HG03025 (cell line): ENCODE measurements around the gene RNU6-9.

Experiments used
- ATAC-seq: cut with Tn5 transposase; IDR thresholded peaks from one replicate; pipeline ENCODE4 v1.9.1; 2021; ENCODE audit warnings: mild to moderate bottlenecking, moderate library complexity; ENCODE audit not compliant: unreplicated experiment, low FRiP score

RNU6-9 gene

GRCh38 chr19:861141-861755 is 32.0 kb upstream of the RNU6-9 start:
- ATAC-seq, result no peak

GRCh38 chr19:861756-862580 is 31.3 kb upstream of the RNU6-9 start:
- no peak for ATAC-seq

- no peak for ATAC-seq
Measured at GRCh38 chr19:862581-863314, 30.5 kb upstream of the RNU6-9 start.

- no peak for ATAC-seq
Measured at GRCh38 chr19:863315-863620, 30.0 kb upstream of the RNU6-9 start.

GRCh38 chr19:866769-867300 is 26.4 kb upstream of the RNU6-9 start:
- no peak for ATAC-seq

- ATAC-seq, result no peak
Measured at GRCh38 chr19:867301-867793, 25.9 kb upstream of the RNU6-9 start.

- ATAC-seq, result no peak
Measured at GRCh38 chr19:867855-868457, 25.3 kb upstream of the RNU6-9 start.

GRCh38 chr19:868458-869244 is 24.6 kb upstream of the RNU6-9 start:
- no peak for ATAC-seq

GRCh38 chr19:869245-870177 is 23.8 kb upstream of the RNU6-9 start:
- no peak for ATAC-seq

- ATAC-seq, result no peak
Measured at GRCh38 chr19:870314-870713, 23.0 kb upstream of the RNU6-9 start.

GRCh38 chr19:870963-871401 is 22.3 kb upstream of the RNU6-9 start:
- no peak for ATAC-seq

GRCh38 chr19:871446-872265 is 21.6 kb upstream of the RNU6-9 start:
- ATAC-seq, result no peak

- ATAC-seq, result no peak
Measured at GRCh38 chr19:872266-872951, 20.9 kb upstream of the RNU6-9 start.

- no peak for ATAC-seq
Measured at GRCh38 chr19:873084-873483, 20.2 kb upstream of the RNU6-9 start.

- no peak for ATAC-seq
Measured at GRCh38 chr19:873561-874041, 19.7 kb upstream of the RNU6-9 start.

- ATAC-seq, result no peak
Measured at GRCh38 chr19:875265-875879, 17.9 kb upstream of the RNU6-9 start.

- ATAC-seq, result no peak
Measured at GRCh38 chr19:876089-876488, 17.2 kb upstream of the RNU6-9 start.
